Measurements from ENCODE around the gene LPP.

The LPP gene

DNA sequence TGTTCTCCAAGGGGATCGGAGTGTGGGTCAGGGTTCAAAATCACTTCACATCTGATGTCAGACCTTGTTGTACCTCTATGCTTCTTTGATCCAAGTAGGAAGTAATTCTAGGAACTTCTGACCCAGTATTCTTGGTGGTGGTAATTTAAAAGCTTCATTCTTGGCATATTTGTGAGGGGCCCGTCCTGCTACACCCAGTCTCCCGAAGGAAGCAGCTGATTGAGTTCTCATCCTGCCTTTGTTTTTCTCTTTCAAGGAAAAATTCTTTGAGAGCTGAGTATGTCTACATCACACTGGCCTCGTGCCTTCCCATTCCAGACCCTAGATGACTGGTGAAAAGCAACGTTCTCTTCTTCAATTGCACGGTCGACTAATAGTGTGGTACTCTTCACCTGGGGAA is 783.4 kb downstream of the LPP start:
- no peak overlapping the region for H3K27ac ChIP-seq
- no peaks in the 10 kb centered on the region for H3K27me3 ChIP-seq (replicated peaks)
- no peak overlapping the region for H3K4me3 ChIP-seq (ENCODE audit: low read depth, low read length)
- no peaks in the 10 kb centered on the region for H3K36me3 ChIP-seq (replicated peaks)
- peak; percentile 26 for DNase-seq
- TF ChIP-seq, protein P1, sequence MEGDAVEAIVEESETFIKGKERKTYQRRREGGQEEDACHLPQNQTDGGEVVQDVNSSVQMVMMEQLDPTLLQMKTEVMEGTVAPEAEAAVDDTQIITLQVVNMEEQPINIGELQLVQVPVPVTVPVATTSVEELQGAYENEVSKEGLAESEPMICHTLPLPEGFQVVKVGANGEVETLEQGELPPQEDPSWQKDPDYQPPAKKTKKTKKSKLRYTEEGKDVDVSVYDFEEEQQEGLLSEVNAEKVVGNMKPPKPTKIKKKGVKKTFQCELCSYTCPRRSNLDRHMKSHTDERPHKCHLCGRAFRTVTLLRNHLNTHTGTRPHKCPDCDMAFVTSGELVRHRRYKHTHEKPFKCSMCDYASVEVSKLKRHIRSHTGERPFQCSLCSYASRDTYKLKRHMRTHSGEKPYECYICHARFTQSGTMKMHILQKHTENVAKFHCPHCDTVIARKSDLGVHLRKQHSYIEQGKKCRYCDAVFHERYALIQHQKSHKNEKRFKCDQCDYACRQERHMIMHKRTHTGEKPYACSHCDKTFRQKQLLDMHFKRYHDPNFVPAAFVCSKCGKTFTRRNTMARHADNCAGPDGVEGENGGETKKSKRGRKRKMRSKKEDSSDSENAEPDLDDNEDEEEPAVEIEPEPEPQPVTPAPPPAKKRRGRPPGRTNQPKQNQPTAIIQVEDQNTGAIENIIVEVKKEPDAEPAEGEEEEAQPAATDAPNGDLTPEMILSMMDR (IDR thresholded peaks at IDR 0.05; ENCODE audit: low read depth, low read length, missing control alignments), result no peak
- in situ Hi-C loops (cut with HindIII; ENCODE audit: low pct_ligation_motif_present, low sequenced_read_pairs), result no loop called here

DNA sequence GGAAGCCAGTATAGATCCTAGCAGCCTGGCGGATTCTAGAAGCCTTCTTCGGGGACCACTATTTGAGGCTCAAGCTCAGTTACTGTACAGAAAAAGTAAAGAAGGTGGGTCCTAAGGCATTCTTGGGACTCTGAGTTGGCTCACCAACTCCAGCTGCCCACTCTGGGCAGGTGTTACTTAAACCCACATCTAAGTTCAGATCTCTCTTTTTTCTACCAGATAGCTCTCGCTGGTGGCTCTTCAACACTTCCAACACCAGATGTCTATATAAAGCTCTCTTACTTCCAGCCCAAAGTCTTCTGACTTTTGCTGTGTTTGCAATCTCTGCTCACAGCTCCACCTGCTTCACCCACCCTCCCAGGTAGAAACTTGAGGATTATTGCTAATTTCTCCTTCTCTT is 785.0 kb downstream of the LPP start:
- no peak overlapping the region for H3K4me3 ChIP-seq (ENCODE audit: low read depth, low read length)
- no peaks in the 10 kb centered on the region for H3K36me3 ChIP-seq (replicated peaks)
- DNase-seq, result no peak
- no peaks in the 10 kb centered on the region for H3K27me3 ChIP-seq (replicated peaks)
- in situ Hi-C loops (cut with HindIII; ENCODE audit: low pct_ligation_motif_present, low sequenced_read_pairs), result no loop called here
- TF ChIP-seq, protein P1 (IDR thresholded peaks at IDR 0.05; ENCODE audit: low read depth, low read length, missing control alignments), result no peak
- H3K27ac ChIP-seq, result no peak overlapping the region

DNA sequence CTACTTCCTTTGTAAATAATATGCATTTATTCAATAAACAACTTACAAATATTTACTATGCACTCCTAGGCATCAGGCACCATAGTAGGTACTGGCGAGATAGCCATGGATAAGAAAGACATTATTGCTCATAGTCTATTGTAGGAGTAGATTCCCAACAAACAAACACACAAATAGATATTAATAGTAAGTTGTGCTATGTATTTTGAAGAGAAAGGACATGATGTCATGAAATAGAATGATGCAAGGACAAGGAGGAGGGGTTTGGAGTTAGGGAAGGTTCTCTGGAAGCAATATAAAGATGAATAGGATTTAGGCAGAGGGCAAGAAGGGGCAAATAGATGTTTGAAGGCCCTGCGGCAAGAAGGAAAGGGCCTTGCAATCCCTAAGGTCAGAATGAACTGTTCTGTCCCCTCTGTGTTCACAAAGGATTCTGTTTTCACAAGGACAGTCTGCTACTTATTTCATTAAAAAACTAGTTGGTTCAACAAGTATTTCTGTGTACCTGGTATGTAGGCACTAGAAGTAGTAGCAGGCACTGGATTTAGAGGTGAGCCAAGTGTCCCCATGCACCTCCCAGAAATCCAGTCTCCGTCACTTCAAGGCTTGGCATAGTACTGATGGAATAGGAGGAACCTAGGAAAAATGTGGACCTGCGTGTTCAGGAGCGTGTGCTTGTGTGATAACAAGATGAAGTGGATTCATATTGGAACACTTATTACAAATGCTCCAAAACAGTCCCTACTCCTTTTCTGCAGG is 786.0 kb downstream of the LPP start:
- no peak for DNase-seq
- no peak overlapping the region for H3K4me3 ChIP-seq (ENCODE audit: low read depth, low read length)
- TF ChIP-seq, protein P1 (IDR thresholded peaks at IDR 0.05; ENCODE audit: low read depth, low read length, missing control alignments), result no peak

More for the DNA sequence above, 786.0 kb downstream of the LPP start:
- Histone ChIP-seq H3K27ac (no peak overlapping the region), H3K27me3 (replicated peaks) (no peaks in the 10 kb centered on the region), H3K36me3 (replicated peaks) (no peaks in the 10 kb centered on the region)
- in situ Hi-C loops (cut with HindIII; ENCODE audit: low pct_ligation_motif_present, low sequenced_read_pairs), result no loop called here
